Measurements from ENCODE around the gene CMSS1. TPM values are rescaled to one million over a fixed set of nuclear protein-coding genes. Genes with fewer than 3 reads are reported as not detected.

The CMSS1 gene
- polyA plus RNA-seq, 2 of the 4 experiments (the other 2 are of a cell fraction): 61.1 to 62.9 TPM

- Histone ChIP-seq H3K4me3 (no peak overlapping the region), H3K4me1 (no peaks in the 10 kb centered on the region), H3K27ac (no peak overlapping the region), H3K4me2 (no peak overlapping the region), H3K9me3 (no peaks in the 10 kb centered on the region)
- 82% methylated on average over 2 of the region's 2 CpGs for WGBS (ENCODE audit: missing lambda C conversion rate)
- no peak for FAIRE-seq
- no peak for ATAC-seq
- no peak for DNase-seq (ENCODE audit: low read depth in 1 of 2, low spot score in 1 of 2)
- ChIA-PET POLR2A (no interaction called here), CTCF (interaction anchor here (0.7 to 1.1 kb wide), 3 partner anchors 8 to 41 kb away, joined by 3 to 4 read pairs (median 3); no protein-coding TSS in a partner anchor)
- TF ChIP-seq ESRRA (IDR thresholded peaks at IDR 0.05; ENCODE audit: borderline replicate concordance, low read length): no peak
- no peak for TF ChIP-seq TP53 (CRISPR knock-in tag; IDR thresholded peaks at IDR 0.05)
- no peak for TF ChIP-seq PHF8 (IDR thresholded peaks at IDR 0.05; ENCODE audit: borderline replicate concordance, low read depth)
- TF ChIP-seq HOXA7 (CRISPR knock-in tag; IDR thresholded peaks at IDR 0.05): no peak
- no peak for TF ChIP-seq JUNB (IDR thresholded peaks at IDR 0.05)
- TF ChIP-seq MAFK (IDR thresholded peaks at IDR 0.05; ENCODE audit: partially characterized antibody): no peak
- TF ChIP-seq, protein P1, sequence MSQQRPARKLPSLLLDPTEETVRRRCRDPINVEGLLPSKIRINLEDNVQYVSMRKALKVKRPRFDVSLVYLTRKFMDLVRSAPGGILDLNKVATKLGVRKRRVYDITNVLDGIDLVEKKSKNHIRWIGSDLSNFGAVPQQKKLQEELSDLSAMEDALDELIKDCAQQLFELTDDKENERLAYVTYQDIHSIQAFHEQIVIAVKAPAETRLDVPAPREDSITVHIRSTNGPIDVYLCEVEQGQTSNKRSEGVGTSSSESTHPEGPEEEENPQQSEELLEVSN (IDR thresholded peaks at IDR 0.05; ENCODE audit: borderline replicate concordance, low read depth): no peak
- TF ChIP-seq FOSB (CRISPR knock-in tag; IDR thresholded peaks at IDR 0.05): no peak
- no peak for TF ChIP-seq CEBPB (IDR thresholded peaks at IDR 0.05)
- no peak for TF ChIP-seq POLR2AphosphoS2 (conservative IDR thresholded peaks at IDR 0.05; ENCODE audit: low read length)
Measured at GRCh38 chr3:99884484-99884883, 66.8 kb downstream of the CMSS1 start.

DNA sequence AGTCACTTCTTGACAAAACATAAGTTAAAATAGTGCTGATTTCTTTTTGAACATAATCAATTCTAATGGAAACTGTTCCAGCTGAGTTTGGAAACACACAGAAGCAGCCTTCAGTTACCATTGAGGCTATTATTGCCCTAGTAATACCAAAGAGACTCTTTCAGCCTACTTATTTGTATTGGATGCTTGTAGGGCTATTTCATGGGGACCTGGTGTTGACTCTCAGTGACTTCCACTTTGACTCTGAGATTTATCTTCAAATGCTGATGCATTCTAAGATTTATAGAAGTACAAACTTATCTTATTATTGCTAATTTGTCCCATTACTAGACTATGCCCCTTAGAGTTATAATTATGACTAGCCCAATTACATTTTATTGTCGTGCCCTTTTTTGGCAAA, 67.4 kb downstream of the CMSS1 start:
- ATAC-seq: no peak
- FAIRE-seq: peak; percentile 7
- no peaks in the 10 kb centered on the region for H3K9me3 ChIP-seq

More for the DNA sequence above, 67.4 kb downstream of the CMSS1 start:
- Histone ChIP-seq H3K4me3 (no peak overlapping the region), H3K27ac (no peak overlapping the region), H3K4me2 (no peak overlapping the region), H3K4me1 (no peaks in the 10 kb centered on the region)
- DNase-seq (ENCODE audit: low read depth in 1 of 2, low spot score in 1 of 2): no peak
- CTCF ChIA-PET: interaction anchor here (1.1 kb wide), 1 partner anchor 42 kb away, joined by 3 read pairs; no protein-coding TSS in a partner anchor
- TF ChIP-seq KDM1A (IDR thresholded peaks at IDR 0.05; ENCODE audit: low read depth): no peak
- TF ChIP-seq CEBPB (IDR thresholded peaks at IDR 0.05): no peak
- no peak for TF ChIP-seq HEYL (CRISPR knock-in tag; IDR thresholded peaks at IDR 0.05)
- no peak for TF ChIP-seq EP300 (IDR thresholded peaks at IDR 0.05)
- no peak for TF ChIP-seq NPAS2 (CRISPR knock-in tag; IDR thresholded peaks at IDR 0.05; ENCODE audit: borderline replicate concordance)
- no peak for TF ChIP-seq TFCP2L1 (CRISPR knock-in tag; IDR thresholded peaks at IDR 0.05)
- no peak for TF ChIP-seq RCOR1 (IDR thresholded peaks at IDR 0.05; ENCODE audit: low read depth, low read length)
- TF ChIP-seq BHLHE40 (IDR thresholded peaks at IDR 0.05; ENCODE audit: low read depth, low read length): no peak
- TF ChIP-seq CHD4 (IDR thresholded peaks at IDR 0.05; ENCODE audit: borderline replicate concordance): no peak
- no peak for TF ChIP-seq ZC3H11A (IDR thresholded peaks at IDR 0.05)
- no peak for TF ChIP-seq CTCF (IDR thresholded peaks at IDR 0.05)
- TF ChIP-seq, protein P2, sequence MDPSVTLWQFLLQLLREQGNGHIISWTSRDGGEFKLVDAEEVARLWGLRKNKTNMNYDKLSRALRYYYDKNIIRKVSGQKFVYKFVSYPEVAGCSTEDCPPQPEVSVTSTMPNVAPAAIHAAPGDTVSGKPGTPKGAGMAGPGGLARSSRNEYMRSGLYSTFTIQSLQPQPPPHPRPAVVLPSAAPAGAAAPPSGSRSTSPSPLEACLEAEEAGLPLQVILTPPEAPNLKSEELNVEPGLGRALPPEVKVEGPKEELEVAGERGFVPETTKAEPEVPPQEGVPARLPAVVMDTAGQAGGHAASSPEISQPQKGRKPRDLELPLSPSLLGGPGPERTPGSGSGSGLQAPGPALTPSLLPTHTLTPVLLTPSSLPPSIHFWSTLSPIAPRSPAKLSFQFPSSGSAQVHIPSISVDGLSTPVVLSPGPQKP (IDR thresholded peaks at IDR 0.05; ENCODE audit: low read depth, low read length): no peak
- no peak for TF ChIP-seq REST (IDR thresholded peaks at IDR 0.05)
- TF ChIP-seq ZNF302 (CRISPR knock-in tag; IDR thresholded peaks at IDR 0.05): no peak
- no peak for TF ChIP-seq HES2 (IDR thresholded peaks at IDR 0.05)
- TF ChIP-seq NFE2L2 (conservative IDR thresholded peaks at IDR 0.05; ENCODE audit: low read length): no peak
- TF ChIP-seq, protein P3, sequence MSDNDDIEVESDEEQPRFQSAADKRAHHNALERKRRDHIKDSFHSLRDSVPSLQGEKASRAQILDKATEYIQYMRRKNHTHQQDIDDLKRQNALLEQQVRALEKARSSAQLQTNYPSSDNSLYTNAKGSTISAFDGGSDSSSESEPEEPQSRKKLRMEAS (IDR thresholded peaks at IDR 0.05): no peak
- TF ChIP-seq, protein P4, sequence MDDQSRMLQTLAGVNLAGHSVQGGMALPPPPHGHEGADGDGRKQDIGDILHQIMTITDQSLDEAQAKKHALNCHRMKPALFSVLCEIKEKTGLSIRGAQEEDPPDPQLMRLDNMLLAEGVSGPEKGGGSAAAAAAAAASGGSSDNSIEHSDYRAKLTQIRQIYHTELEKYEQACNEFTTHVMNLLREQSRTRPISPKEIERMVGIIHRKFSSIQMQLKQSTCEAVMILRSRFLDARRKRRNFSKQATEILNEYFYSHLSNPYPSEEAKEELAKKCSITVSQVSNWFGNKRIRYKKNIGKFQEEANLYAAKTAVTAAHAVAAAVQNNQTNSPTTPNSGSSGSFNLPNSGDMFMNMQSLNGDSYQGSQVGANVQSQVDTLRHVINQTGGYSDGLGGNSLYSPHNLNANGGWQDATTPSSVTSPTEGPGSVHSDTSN (IDR thresholded peaks at IDR 0.05): no peak
- TF ChIP-seq JUNB (IDR thresholded peaks at IDR 0.05): no peak
- TF ChIP-seq RNF2 (IDR thresholded peaks at IDR 0.05; ENCODE audit: borderline replicate concordance, low read depth): no peak
- 90% methylated on average over 1 of the region's 1 CpG for WGBS (ENCODE audit: missing lambda C conversion rate)
- POLR2A ChIA-PET: no interaction called here

Data from A549 (cell line).